Measurements from ENCODE around the gene SLC35B2.

SLC35B2 gene

GRCh38 chr6:44294832-44295791, 37.8 kb upstream of the SLC35B2 start:
- no peak overlapping the region for H3K4me3 ChIP-seq (replicated peaks; ENCODE audit: low read depth, low read length)
- TF ChIP-seq, protein P1, sequence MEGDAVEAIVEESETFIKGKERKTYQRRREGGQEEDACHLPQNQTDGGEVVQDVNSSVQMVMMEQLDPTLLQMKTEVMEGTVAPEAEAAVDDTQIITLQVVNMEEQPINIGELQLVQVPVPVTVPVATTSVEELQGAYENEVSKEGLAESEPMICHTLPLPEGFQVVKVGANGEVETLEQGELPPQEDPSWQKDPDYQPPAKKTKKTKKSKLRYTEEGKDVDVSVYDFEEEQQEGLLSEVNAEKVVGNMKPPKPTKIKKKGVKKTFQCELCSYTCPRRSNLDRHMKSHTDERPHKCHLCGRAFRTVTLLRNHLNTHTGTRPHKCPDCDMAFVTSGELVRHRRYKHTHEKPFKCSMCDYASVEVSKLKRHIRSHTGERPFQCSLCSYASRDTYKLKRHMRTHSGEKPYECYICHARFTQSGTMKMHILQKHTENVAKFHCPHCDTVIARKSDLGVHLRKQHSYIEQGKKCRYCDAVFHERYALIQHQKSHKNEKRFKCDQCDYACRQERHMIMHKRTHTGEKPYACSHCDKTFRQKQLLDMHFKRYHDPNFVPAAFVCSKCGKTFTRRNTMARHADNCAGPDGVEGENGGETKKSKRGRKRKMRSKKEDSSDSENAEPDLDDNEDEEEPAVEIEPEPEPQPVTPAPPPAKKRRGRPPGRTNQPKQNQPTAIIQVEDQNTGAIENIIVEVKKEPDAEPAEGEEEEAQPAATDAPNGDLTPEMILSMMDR (IDR thresholded peaks at IDR 0.05; ENCODE audit: low read depth, low read length, missing control alignments) = no peak
- DNase-seq (ENCODE audit: extremely low read depth, low read depth) = no peak

DNA sequence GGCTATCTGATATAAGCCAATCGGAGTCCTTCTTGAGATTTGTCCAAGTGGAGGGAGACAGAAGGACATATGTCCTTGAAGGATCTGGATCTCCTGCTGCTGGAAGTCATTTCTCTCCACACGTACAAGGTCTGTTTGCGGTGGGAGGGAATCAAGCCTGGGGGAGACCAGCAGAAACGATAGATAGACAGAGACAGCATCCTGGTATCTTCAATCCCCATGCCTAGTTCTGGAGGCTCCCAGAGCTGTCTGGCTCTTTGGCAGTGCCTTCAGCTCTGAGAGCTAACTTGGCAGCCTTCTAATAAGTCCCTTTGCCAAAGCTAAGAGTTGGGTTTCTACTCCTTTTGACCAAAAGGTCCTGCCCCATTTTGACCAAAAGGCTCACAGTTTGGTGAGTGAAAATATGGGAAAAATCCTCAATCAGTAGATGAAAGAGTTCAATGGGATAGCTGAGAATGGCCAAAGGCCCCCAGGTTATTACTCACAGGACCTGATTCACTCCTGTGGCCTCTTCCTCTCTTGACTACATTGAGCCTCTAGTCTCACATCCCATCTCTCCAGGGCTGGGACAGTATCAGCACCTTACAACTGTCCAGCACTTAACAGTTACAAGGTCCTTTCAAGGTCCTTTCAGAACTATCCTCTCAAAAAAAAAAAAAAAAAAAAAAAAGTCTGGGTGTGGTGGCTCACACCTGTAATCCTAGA, 35.5 kb upstream of the SLC35B2 start:
- DNase-seq (ENCODE audit: extremely low read depth, low read depth) = no peak
- H3K4me3 ChIP-seq (replicated peaks; ENCODE audit: low read depth, low read length) = no peak overlapping the region
- TF ChIP-seq, protein P1 (IDR thresholded peaks at IDR 0.05; ENCODE audit: low read depth, low read length, missing control alignments) = no peak

DNA sequence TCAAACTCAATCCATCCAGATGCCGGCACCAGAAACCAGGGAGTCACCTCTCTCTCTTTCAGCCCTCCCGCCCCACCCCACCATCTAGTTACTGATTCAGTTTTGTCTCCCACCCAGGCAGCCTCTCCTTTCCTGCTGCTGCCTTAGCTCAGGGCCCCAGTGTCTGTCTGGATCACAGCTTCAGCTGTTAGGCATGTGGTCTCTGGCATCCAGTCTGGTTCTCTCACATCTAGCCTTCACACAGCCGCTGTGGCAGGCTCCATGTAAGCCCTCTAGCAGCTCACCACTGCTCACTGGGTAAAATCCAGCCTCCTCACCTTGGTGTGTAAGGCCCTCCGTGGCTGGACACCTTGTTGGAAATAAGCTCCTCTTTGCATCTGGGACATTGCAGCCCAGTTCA, 34.5 kb upstream of the SLC35B2 start:
- no peak for DNase-seq (ENCODE audit: extremely low read depth, low read depth)
- no peak overlapping the region for H3K4me3 ChIP-seq (replicated peaks; ENCODE audit: low read depth, low read length)
- TF ChIP-seq, protein P1 (IDR thresholded peaks at IDR 0.05; ENCODE audit: low read depth, low read length, missing control alignments) = no peak

GRCh38 chr6:44289726-44290260, 32.5 kb upstream of the SLC35B2 start:
- TF ChIP-seq, protein P1 (IDR thresholded peaks at IDR 0.05; ENCODE audit: low read depth, low read length, missing control alignments) = no peak
- no peak overlapping the region for H3K4me3 ChIP-seq (replicated peaks; ENCODE audit: low read depth, low read length)
- DNase-seq (ENCODE audit: extremely low read depth, low read depth) = no peak

- TF ChIP-seq, protein P1 (IDR thresholded peaks at IDR 0.05; ENCODE audit: low read depth, low read length, missing control alignments) = no peak
- DNase-seq (ENCODE audit: extremely low read depth, low read depth) = no peak
- H3K4me3 ChIP-seq (replicated peaks; ENCODE audit: low read depth, low read length) = no peak overlapping the region
These were observed 29.4 kb upstream of the SLC35B2 start for GRCh38 chr6:44286747-44287146.

DNA sequence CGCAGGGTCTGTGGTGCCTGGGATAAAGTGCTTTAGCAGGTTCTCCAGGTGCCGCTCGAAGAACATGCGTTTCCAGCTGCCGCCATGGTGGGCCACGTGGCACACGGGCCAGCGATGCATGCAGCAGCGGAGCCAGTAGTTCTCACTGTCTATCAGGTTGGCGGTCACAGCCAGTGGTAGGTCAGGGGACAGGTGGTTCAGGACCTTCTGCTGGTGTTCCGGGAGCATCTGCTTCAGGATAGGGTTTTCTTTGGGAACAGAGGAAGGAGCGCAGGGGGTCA, 28.9 kb upstream of the SLC35B2 start:
- no peak overlapping the region for H3K4me3 ChIP-seq (replicated peaks; ENCODE audit: low read depth, low read length)
- TF ChIP-seq, protein P1 (IDR thresholded peaks at IDR 0.05; ENCODE audit: low read depth, low read length, missing control alignments) = no peak
- DNase-seq (ENCODE audit: extremely low read depth, low read depth) = no peak
